Measurements from ENCODE around the gene MEGF8.
"Not testable (repeated sequence)": the region's sequence is repeated elsewhere in the genome, so short reads cannot be mapped to it uniquely, and the experiment has no call there.

The MEGF8 gene

DNA sequence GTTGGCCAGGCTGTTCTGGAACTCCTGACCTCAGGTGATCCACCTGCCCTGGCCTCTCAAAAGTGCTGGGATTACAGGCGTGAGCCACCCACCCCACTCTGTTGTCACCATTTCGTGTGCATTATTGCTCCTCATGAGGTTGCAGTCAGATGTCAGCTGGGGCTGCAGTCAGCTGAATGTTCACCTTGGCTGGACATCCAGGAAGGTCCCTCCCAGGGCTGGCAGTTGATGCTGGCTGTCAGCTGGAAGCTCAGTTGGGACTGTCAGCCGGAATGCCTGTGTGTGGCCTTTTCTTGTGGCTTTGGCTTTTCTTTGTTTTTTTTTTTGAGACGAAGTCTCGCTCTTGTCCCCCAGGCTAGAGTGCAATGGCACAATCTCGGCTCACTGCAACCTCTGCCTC lies 6.6 kb downstream of the MEGF8 start:
- no peak overlapping the region for H3K27ac ChIP-seq
- TF ChIP-seq, protein P1, sequence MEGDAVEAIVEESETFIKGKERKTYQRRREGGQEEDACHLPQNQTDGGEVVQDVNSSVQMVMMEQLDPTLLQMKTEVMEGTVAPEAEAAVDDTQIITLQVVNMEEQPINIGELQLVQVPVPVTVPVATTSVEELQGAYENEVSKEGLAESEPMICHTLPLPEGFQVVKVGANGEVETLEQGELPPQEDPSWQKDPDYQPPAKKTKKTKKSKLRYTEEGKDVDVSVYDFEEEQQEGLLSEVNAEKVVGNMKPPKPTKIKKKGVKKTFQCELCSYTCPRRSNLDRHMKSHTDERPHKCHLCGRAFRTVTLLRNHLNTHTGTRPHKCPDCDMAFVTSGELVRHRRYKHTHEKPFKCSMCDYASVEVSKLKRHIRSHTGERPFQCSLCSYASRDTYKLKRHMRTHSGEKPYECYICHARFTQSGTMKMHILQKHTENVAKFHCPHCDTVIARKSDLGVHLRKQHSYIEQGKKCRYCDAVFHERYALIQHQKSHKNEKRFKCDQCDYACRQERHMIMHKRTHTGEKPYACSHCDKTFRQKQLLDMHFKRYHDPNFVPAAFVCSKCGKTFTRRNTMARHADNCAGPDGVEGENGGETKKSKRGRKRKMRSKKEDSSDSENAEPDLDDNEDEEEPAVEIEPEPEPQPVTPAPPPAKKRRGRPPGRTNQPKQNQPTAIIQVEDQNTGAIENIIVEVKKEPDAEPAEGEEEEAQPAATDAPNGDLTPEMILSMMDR (IDR thresholded peaks at IDR 0.05), result no peak
- DNase-seq (ENCODE audit: low spot score), result no peak
- H3K4me3 ChIP-seq, result no peak overlapping the region

DNA sequence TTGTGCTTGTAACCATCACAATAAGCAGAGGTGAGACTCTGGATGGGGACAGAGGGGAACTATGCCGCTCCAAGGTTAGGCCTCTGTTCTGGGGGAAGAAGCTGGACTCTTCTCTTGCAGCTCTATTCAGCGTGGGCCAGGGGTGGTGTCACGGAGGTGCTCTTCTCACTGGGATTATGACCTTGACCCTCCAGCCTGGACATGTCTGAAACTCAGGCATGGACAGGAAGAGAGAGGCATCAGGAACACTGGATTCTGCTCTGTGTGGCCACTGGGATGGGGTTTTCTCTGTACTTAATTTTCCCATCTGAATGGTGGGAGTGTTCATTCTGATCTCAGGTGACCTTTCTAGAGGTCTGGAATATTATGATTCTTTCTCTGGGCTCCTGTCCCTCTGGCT lies 7.6 kb downstream of the MEGF8 start:
- no peak overlapping the region for H3K4me3 ChIP-seq
- H3K27ac ChIP-seq, result no peak overlapping the region
- TF ChIP-seq, protein P1 (IDR thresholded peaks at IDR 0.05), result no peak
- DNase-seq (ENCODE audit: low spot score), result no peak

DNA sequence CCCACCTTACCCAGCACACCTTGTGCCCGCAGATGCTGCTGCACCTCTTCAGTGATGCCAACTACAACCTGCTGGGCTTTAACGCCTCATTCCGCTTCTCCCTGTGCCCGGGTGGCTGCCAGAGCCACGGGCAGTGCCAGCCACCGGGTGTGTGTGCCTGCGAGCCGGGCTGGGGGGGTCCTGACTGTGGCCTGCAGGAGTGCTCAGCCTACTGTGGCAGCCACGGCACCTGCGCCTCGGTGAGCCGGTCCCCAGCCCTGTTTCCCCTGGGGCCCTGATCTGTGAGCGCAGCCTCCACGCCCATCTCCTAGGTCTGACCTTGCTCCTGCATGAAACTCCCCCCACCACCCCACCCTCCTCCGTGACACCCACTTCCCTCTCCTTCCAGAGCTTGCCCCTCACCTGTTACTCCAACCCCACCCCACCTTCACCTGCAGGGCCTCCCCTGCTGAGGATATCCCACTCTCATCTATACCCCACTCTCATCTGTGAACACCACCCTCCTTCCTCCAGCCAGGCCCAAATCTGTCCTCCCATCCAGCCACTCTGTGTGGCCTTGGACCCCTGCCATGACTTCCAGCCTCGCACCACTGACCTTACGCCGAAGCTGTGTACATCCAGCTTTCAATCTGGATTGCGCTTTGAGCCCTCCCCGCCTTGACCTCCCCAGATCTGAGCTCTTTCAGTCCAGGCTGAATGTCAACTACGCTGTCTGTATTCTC lies 8.7 kb downstream of the MEGF8 start:
- Histone ChIP-seq H3K4me3 (no peak overlapping the region), H3K27ac (no peak overlapping the region)
- TF ChIP-seq, protein P1 (IDR thresholded peaks at IDR 0.05), result no peak
- DNase-seq (ENCODE audit: low spot score), result no peak

DNA sequence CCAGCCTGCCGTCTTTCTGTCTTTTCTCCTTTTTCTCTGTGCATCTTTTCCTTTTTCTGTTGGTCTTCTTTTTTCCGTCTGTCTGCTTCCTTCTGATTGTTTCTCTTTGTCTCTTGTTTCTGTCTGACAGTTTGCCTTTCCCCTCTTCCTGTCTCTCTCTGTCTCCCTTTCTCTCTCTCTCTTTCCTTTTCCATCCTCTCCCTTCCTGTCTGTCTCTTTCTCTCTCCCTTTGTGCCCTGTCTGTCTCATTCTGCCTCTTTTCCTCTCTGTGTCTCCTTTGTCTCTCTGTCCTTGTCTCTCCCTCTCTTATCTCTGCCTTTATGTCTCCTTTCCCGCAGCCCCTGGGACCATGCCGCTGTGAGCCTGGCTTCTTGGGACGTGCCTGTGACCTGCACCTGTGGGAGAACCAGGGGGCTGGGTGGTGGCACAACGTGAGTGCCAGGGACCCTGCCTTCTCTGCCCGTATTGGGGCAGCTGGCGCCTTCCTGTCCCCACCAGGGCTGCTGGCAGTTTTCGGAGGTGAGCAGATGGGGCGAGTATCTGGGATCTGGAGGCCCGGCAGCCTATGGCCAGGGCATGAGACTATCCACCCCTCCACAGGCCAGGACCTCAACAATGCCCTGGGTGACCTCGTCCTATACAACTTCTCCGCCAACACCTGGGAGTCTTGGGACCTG lies 9.4 kb downstream of the MEGF8 start:
- Histone ChIP-seq H3K4me3 (no peak overlapping the region), H3K27ac (no peak overlapping the region)
- DNase-seq (ENCODE audit: low spot score), result no peak
- TF ChIP-seq, protein P1 (IDR thresholded peaks at IDR 0.05), result no peak

DNA sequence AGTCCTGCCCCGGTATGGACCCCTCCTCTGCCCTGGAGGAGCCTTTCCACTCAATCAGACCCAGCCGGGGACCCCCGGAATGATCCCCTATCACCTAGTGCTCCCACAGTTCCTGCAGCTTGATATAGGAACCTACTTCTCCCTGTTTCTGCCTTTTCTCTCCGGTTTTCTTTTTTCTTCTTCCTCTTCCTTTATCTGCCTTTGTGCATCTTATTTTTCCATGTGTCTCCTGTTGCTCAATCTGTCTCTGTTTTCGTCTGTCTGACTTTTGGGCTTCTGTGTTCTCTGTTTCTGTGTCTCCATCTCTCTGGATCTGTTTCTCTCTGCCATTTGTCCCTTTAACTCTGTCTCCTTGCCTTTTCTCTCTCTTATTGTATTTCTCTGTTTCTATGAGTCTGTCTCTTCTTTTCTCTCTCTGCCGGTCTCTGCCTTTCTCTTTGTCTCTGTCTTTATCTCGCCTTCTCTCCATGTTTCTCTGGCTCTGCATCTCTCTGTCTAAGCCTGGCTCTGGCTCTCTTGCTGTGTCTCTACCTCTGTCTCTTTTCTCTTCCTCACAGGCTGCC lies 10.0 kb downstream of the MEGF8 start:
- Histone ChIP-seq H3K27ac (no peak overlapping the region), H3K4me3 (no peak overlapping the region)
- DNase-seq (ENCODE audit: low spot score), result no peak
- TF ChIP-seq, protein P1 (IDR thresholded peaks at IDR 0.05), result no peak

DNA sequence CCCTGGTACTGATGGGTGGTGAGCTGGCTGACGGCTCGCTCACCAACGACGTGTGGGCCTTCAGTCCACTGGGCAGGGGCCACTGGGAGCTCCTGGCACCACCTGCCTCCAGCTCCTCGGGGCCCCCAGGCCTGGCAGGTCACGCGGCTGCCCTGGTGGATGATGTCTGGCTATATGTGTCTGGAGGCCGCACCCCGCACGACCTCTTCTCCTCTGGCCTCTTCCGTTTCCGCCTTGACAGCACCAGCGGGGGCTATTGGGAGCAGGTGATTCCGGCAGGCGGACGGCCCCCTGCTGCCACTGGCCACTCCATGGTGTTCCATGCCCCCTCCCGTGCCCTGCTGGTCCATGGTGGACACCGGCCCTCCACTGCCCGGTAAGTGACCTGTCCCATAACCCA lies 10.5 kb downstream of the MEGF8 start:
- Histone ChIP-seq H3K4me3 (no peak overlapping the region), H3K27ac (no peak overlapping the region)
- TF ChIP-seq, protein P1 (IDR thresholded peaks at IDR 0.05), result no peak
- no peak for DNase-seq (ENCODE audit: low spot score)

DNA sequence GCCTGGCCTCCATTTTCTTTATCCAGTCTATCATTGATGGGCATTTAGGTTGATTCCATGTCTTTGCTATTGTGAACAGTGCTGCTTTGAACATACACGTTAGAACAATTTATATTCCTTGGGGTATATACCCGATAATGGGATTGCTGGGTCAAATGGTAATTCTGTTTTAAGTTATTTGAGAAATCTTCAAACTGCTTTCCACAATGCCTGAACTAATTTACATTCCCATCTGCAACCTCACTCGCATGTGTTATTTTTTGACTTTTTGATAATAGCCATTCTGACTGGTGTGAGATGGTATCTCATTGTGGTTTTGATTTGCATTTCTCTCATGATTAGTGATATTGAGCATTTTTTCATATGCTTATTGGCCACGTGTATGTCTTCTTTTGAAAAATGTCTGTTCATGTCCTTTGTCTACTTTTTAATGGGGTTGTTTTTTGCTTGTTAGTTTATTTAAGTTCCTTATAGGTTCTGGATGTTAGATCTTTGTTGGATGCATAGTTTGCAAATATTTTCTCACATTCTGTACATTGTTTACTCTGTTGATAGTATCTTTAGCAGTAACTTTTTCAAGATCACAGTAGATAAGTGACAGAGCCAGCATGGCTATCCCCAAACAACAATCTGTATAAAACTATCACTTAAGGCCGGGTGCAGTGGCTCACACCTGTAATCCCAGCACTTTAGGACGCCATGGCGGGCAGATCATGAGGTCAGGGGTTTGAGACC lies 13.9 kb downstream of the MEGF8 start:
- DNase-seq (ENCODE audit: low spot score), result not testable (repeated sequence)

DNA sequence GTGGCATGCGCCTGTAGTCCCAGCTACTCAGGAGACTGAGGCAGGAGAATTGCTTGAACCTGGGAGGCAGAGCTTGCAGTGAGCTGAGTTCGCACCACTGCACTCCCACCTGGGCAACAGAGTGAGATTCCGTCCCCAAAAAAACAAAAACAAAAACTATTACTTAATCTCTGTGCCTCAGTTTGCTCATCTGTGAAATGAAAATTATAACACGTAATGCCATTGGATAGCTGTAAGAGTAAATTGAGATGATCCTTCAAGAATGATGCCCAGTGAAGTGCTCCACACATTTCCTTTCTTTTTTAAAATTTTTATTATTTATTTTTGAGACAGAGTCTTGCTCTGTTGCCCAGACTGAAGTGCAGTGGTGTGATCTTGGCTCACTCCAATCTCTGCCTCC lies 14.5 kb downstream of the MEGF8 start:
- H3K27ac ChIP-seq; DNase-seq (ENCODE audit: low spot score); H3K4me3 ChIP-seq: not testable (repeated sequence)

More for the DNA sequence above, 13.9 kb downstream of the MEGF8 start:
- not testable (repeated sequence) for H3K4me3 ChIP-seq, H3K27ac ChIP-seq
